ENCODE results near the gene TTC13. TPM values are rescaled to one million over a fixed set of nuclear protein-coding genes. Genes with fewer than 3 reads are reported as not detected.

TTC13 gene
- total and polyA plus RNA-seq, 4 donors, result 2.6 to 17.5 (median 6.8) TPM

DNA sequence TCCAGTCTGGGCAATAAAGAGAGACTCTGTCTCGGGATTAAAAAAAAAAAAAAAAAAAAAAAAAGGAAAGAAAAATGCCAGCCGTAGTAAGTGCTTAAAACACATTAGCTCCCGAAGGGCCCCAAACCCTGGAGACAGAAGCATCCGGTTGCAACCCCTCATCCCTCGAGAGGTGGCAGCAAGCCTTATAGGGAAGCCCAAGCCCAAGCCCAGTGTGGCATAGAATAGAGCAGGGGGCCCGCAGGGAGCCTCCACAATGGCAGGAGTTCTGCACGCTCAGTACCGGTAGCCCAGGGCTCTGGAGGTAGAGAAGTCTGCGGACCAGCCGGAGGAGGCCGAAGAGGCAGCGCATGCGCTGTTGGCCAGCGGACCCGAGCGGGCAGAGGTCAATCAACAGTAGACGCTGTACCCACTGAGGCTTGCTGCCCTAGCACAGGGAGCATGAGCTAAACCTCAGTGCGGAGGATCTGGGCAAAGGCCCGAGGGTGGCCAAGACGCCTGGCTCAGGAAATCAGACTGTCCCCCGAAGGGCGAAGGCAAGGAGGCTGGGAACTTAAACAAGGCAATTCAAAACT is 76.2 kb downstream of the TTC13 start (continued):
- no peak for TF ChIP-seq TAF1 (conservative IDR thresholded peaks at IDR 0.05)

- Histone ChIP-seq H3K9me3 (ENCODE audit: control insufficient read depth in 4 of 4, low read length in 3 of 4) (no peaks in the 10 kb centered on the region), H3K4me3 (ENCODE audit: low read depth in 1 of 3, low read length in 3 of 3) (no peak overlapping the region), H3K27me3 (ENCODE audit: control insufficient read depth in 4 of 4, insufficient read depth in 4 of 4, low read length in 3 of 4) (no peaks in the 10 kb centered on the region), H3K4me1 (ENCODE audit: control insufficient read depth in 4 of 4, insufficient read depth in 4 of 4, low read length in 3 of 4) (peaks cover 0 to 3% (median 0%) of the 10 kb centered on the region in 4 donors), H3K36me3 (ENCODE audit: control insufficient read depth in 4 of 4, insufficient read depth in 3 of 4, low read depth in 1 of 4, low read length in 3 of 4) (peaks cover 0 to 4% (median 2%) of the 10 kb centered on the region in 4 donors), H3K27ac (ENCODE audit: low read depth in 1 of 2, low read length in 2 of 2) (no peak overlapping the region), H3K9ac (ENCODE audit: low read depth in 1 of 2, low read length in 2 of 2) (no peak overlapping the region)
- no peak for DNase-seq (ENCODE audit: low spot score)
- WGBS, result 97% methylated on average over 6 of the region's 6 CpGs
- no peak for TF ChIP-seq YY1 (IDR thresholded peaks at IDR 0.05)
Observed at GRCh38 chr1:230901671-230902070, 77.0 kb downstream of the TTC13 start.

DNA sequence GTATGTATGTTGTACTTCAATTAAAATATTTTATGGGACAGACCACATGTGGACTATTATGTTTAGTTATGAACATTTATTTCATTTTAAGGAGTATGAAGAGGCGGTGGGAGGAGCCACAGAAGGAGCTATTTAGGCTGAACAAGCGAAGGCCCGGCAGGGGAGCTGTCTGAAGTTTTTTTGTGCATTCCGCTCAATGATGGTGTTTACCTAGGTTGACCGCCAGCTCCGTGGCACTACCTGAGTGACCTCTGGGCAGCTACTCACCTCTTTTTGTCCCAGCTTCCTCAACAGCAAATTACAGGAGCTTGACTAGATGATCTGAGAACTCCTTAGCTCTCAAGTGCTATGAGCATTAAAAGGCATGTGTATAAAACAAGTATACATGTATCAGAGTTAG is 77.7 kb downstream of the TTC13 start:
- H3K36me3 ChIP-seq (ENCODE audit: control insufficient read depth in 4 of 4, insufficient read depth in 3 of 4, low read depth in 1 of 4, low read length in 3 of 4), result peaks cover 0 to 4% (median 2%) of the 10 kb centered on the region in 4 donors
- no peaks in the 10 kb centered on the region for H3K9me3 ChIP-seq (ENCODE audit: control insufficient read depth in 4 of 4, low read length in 3 of 4)
- H3K4me1 ChIP-seq (ENCODE audit: control insufficient read depth in 4 of 4, insufficient read depth in 4 of 4, low read length in 3 of 4), result no peaks in the 10 kb centered on the region
- WGBS, result 75% methylated on average over 6 of the region's 6 CpGs
- H3K9ac ChIP-seq (ENCODE audit: low read depth in 1 of 2, low read length in 2 of 2), result no peak overlapping the region
- TF ChIP-seq TAF1 (conservative IDR thresholded peaks at IDR 0.05) (no peak), GABPA (IDR thresholded peaks at IDR 0.05 in 1 of 2, conservative IDR thresholded peaks at IDR 0.05 in 1 of 2) (no peak), YY1 (IDR thresholded peaks at IDR 0.05) (no peak), ATF3 (IDR thresholded peaks at IDR 0.05) (no peak), EGR1 (IDR thresholded peaks at IDR 0.05; ENCODE audit: low read depth in 2 of 2) (no peak), NR2F2 (IDR thresholded peaks at IDR 0.05) (no peak), HNF4A (conservative IDR thresholded peaks at IDR 0.05) (no peak), RXRA (IDR thresholded peaks at IDR 0.05) (no peak), REST (IDR thresholded peaks at IDR 0.05) (no peak), RAD21 (IDR thresholded peaks at IDR 0.05) (no peak), HNF4G (IDR thresholded peaks at IDR 0.05) (no peak), SP1 (IDR thresholded peaks at IDR 0.05) (no peak)
- TF ChIP-seq, protein P1, sequence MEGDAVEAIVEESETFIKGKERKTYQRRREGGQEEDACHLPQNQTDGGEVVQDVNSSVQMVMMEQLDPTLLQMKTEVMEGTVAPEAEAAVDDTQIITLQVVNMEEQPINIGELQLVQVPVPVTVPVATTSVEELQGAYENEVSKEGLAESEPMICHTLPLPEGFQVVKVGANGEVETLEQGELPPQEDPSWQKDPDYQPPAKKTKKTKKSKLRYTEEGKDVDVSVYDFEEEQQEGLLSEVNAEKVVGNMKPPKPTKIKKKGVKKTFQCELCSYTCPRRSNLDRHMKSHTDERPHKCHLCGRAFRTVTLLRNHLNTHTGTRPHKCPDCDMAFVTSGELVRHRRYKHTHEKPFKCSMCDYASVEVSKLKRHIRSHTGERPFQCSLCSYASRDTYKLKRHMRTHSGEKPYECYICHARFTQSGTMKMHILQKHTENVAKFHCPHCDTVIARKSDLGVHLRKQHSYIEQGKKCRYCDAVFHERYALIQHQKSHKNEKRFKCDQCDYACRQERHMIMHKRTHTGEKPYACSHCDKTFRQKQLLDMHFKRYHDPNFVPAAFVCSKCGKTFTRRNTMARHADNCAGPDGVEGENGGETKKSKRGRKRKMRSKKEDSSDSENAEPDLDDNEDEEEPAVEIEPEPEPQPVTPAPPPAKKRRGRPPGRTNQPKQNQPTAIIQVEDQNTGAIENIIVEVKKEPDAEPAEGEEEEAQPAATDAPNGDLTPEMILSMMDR (IDR thresholded peaks at IDR 0.05; ENCODE audit: low read depth, low read length, missing input control), result no peak
- TF ChIP-seq, protein P2, sequence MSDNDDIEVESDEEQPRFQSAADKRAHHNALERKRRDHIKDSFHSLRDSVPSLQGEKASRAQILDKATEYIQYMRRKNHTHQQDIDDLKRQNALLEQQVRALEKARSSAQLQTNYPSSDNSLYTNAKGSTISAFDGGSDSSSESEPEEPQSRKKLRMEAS (IDR thresholded peaks at IDR 0.05), result no peak
- TF ChIP-seq, protein P3, sequence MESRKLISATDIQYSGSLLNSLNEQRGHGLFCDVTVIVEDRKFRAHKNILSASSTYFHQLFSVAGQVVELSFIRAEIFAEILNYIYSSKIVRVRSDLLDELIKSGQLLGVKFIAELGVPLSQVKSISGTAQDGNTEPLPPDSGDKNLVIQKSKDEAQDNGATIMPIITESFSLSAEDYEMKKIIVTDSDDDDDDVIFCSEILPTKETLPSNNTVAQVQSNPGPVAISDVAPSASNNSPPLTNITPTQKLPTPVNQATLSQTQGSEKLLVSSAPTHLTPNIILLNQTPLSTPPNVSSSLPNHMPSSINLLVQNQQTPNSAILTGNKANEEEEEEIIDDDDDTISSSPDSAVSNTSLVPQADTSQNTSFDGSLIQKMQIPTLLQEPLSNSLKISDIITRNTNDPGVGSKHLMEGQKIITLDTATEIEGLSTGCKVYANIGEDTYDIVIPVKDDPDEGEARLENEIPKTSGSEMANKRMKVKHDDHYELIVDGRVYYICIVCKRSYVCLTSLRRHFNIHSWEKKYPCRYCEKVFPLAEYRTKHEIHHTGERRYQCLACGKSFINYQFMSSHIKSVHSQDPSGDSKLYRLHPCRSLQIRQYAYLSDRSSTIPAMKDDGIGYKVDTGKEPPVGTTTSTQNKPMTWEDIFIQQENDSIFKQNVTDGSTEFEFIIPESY (IDR thresholded peaks at IDR 0.05), result no peak
- DNase-seq (ENCODE audit: low spot score), result no peak
- H3K27ac ChIP-seq (ENCODE audit: low read depth in 1 of 2, low read length in 2 of 2), result no peak overlapping the region
- H3K27me3 ChIP-seq (ENCODE audit: control insufficient read depth in 4 of 4, insufficient read depth in 4 of 4, low read length in 3 of 4), result no peaks in the 10 kb centered on the region
- H3K4me3 ChIP-seq (ENCODE audit: low read depth in 1 of 3, low read length in 3 of 3), result no peak overlapping the region
